HCT116 (cell line): ENCODE measurements around the gene PPFIA1. TPM values are rescaled to one million over a fixed set of nuclear protein-coding genes. Genes with fewer than 3 reads are reported as not detected.

ENCODE experiments used
- ATAC-seq: fragments of 200-7000 bp; cut with Tn5 transposase; 2 replicates; pipeline ENCODE4 v1.9.1; 2020; ENCODE audit warnings: mild to moderate bottlenecking, moderate library complexity
- BruUV-seq: library from RNA; stranded (reverse); fragments of 400-500 nt; replicated peaks from 2 replicates; lab custom pipeline; 2021; lab: Mats Ljungman, UMichigan
- CTCF ChIA-PET: fragments of 300-600 bp; sonication (Branson Sonifier 250); formaldehyde crosslinking; loops from one replicate; lab custom pipeline; 2021; ENCODE audit warnings: antibody characterized with exemption; lab: Charles Lee
- POLR2A ChIA-PET: fragments of 300-600, 350-600 bp; sonication (Branson Sonifier 250); formaldehyde crosslinking; loops from one replicate; lab custom pipeline; 2021; ENCODE audit warnings: antibody characterized with exemption; lab: Charles Lee
- RAD21 ChIA-PET, 2 experiments: fragments of 300-600 bp; sonication (Branson Sonifier 250); formaldehyde crosslinking; loops; one replicate each; lab custom pipeline; 2023; ENCODE audit warnings: low total read pairs in 2 of 2; ENCODE audit not compliant: uncharacterized antibody in 2 of 2, unreplicated experiment in 2 of 2, low non-redundant PET in 1 of 2; lab: Charles Lee
- DNase-seq: peaks from one replicate; pipeline ENCODE4 v3.0.0-alpha.2; 2010; ENCODE audit warnings: low read depth, low spot score
- H2AFZ ChIP-seq: fragments of 200-600 bp; shearing (Covaris generic), sonication (generic); 2 replicates; pipeline ENCODE4 v1.6.1; 2017; ENCODE audit warnings: low read depth, mixed run types, mixed read lengths, antibody characterized with exemption, low read length; ENCODE audit not compliant: poor library complexity, severe bottlenecking
- H3K27ac ChIP-seq: 2 replicates; pipeline ENCODE4 v1.5.1; 2012; ENCODE audit warnings: low read depth, low read length
- H3K27me3 ChIP-seq: fragments of 200-600 bp; sonication (generic); 2 replicates; pipeline ENCODE4 v1.6.1; 2016; ENCODE audit warnings: mixed run types, low read length, mixed read lengths; ENCODE audit not compliant: insufficient read depth
- H3K36me3 ChIP-seq, 2 experiments: fragments of 200-500 bp in 1 of 2; fragments of 200-600 bp in 1 of 2; sonication (Bioruptor generic) in 1 of 2; sonication (generic) in 1 of 2; 2 replicates each; pipeline versions ENCODE4 v1.5.1 to v1.6.1; 2014 to 2016; ENCODE audit warnings: low read length in 2 of 2, inconsistent platforms in 1 of 2, mixed read lengths in 1 of 2, mixed run types in 1 of 2; ENCODE audit not compliant: insufficient read depth in 2 of 2, control insufficient read depth in 1 of 2
- H3K4me1 ChIP-seq, 2 experiments: fragments of 200-600 bp in 1 of 2; sonication (generic) in 1 of 2; 2 replicates each; pipeline versions ENCODE4 v1.5.1 to v1.6.1; 2012 to 2017; ENCODE audit warnings: low read length in 2 of 2, inconsistent platforms in 1 of 2, mild to moderate bottlenecking in 1 of 2, mixed read lengths in 1 of 2, mixed run types in 1 of 2, moderate library complexity in 1 of 2; ENCODE audit not compliant: insufficient read depth in 2 of 2, control insufficient read depth in 1 of 2
- H3K4me2 ChIP-seq: fragments of 200-600 bp; sonication (generic); 2 replicates; pipeline ENCODE4 v1.6.1; 2017; ENCODE audit warnings: mixed run types, low read length, mixed read lengths
- H3K4me3 ChIP-seq, 2 experiments: fragments of 200-600 bp in 1 of 2; sonication (generic) in 1 of 2; replicated peaks in 1 of 2; 2 replicates each; pipeline ENCODE4 v1.5.1; 2011 to 2016; ENCODE audit warnings: low read length in 2 of 2, control low read depth in 1 of 2, low read depth in 1 of 2, mild to moderate bottlenecking in 1 of 2, mixed read lengths in 1 of 2, mixed run types in 1 of 2
- H3K79me2 ChIP-seq: fragments of 200-600 bp; sonication (generic); 2 replicates; pipeline ENCODE4 v1.6.1; 2017; ENCODE audit warnings: mild to moderate bottlenecking, mixed run types, low read length, moderate library complexity, mixed read lengths; ENCODE audit not compliant: insufficient read depth
- H3K9ac ChIP-seq: fragments of 200-600 bp; sonication (generic); 2 replicates; pipeline ENCODE4 v1.6.1; 2016; ENCODE audit warnings: low read length, mixed read lengths
- H3K9me2 ChIP-seq: fragments of 200-600 bp; sonication (generic), shearing (Covaris generic); 2 replicates; pipeline ENCODE4 v1.6.1; 2017; ENCODE audit warnings: mixed run types, mild to moderate bottlenecking, moderate library complexity; ENCODE audit not compliant: insufficient read depth
- H3K9me3 ChIP-seq, 2 experiments: fragments of 200-500 bp in 1 of 2; fragments of 200-600 bp in 1 of 2; sonication (Bioruptor generic) in 1 of 2; sonication (generic) in 1 of 2; 2 replicates each; pipeline ENCODE4 v1.6.1; 2014 to 2017; ENCODE audit warnings: low read length in 2 of 2, mixed read lengths in 2 of 2, inconsistent platforms in 1 of 2, low read depth in 1 of 2, mild to moderate bottlenecking in 1 of 2, mixed run types in 1 of 2, moderate library complexity in 1 of 2; ENCODE audit not compliant: control insufficient read depth in 1 of 2, insufficient read depth in 1 of 2
- H4K20me1 ChIP-seq: fragments of 200-600 bp; sonication (generic), shearing (Covaris generic); 2 replicates; pipeline ENCODE4 v1.6.1; 2017; ENCODE audit warnings: mixed run types, mild to moderate bottlenecking, moderate library complexity; ENCODE audit not compliant: insufficient read depth
- CEBPB ChIP-seq: IDR thresholded peaks from 2 replicates; pipeline ENCODE4 v1.6.1; 2012; ENCODE audit warnings: low read depth
- ELF1 ChIP-seq: IDR thresholded peaks from 2 replicates; pipeline ENCODE4 v1.6.1; 2012; ENCODE audit warnings: low read depth, borderline replicate concordance
- EZH2 ChIP-seq: fragments of 200-600 bp; sonication (generic); IDR thresholded peaks from 2 replicates; pipeline ENCODE4 v1.6.1; 2017; ENCODE audit warnings: antibody characterized with exemption, mixed run types
- MAX ChIP-seq: IDR thresholded peaks from 2 replicates; pipeline ENCODE4 v1.6.1; 2012
- POLR2AphosphoS5 ChIP-seq: IDR thresholded peaks from 2 replicates; pipeline ENCODE4 v1.6.1; 2011; ENCODE audit warnings: mild to moderate bottlenecking, low read depth, low read length, moderate library complexity
- REST ChIP-seq: IDR thresholded peaks from 2 replicates; pipeline ENCODE4 v1.6.1; 2012; ENCODE audit warnings: low read depth
- SIN3A ChIP-seq: IDR thresholded peaks from 2 replicates; pipeline ENCODE4 v1.6.1; 2012; ENCODE audit warnings: low read depth
- TCF7L2 ChIP-seq: IDR thresholded peaks from 2 replicates; pipeline ENCODE4 v1.7.0; 2011; ENCODE audit warnings: borderline replicate concordance, inconsistent platforms; ENCODE audit not compliant: insufficient read depth, insufficient read length; ENCODE audit errors: extremely low read depth
- YY1 ChIP-seq: IDR thresholded peaks from 2 replicates; pipeline ENCODE4 v1.6.1; 2011; ENCODE audit warnings: low read length, low read depth, moderate library complexity, mild to moderate bottlenecking; ENCODE audit not compliant: insufficient replicate concordance; ENCODE audit errors: extremely low read depth
- ZFX ChIP-seq: fragments of 450-650 bp; IDR thresholded peaks from 2 replicates; pipeline ENCODE4 v1.6.1; 2017
- intact Hi-C: fragments of 100-400 bp; cut with micrococcal nuclease; formaldehyde crosslinking; loops from 2 replicates; pipeline ENCODE4 v1.10.0; 2022
- total RNA-seq: library from RNA; stranded (reverse); gene quantifications from one replicate; pipeline ENCODE4 v1.2.1, GENCODE V29; 2021; ENCODE audit not compliant: unreplicated experiment

The PPFIA1 gene
- total RNA-seq, 1 experiment from 2014 or later, result 48.6 TPM

GRCh38 chr11:70265341-70265740 lies 5.1 kb upstream of the PPFIA1 start:
- ChIA-PET CTCF (no interaction called here), RAD21 (no interaction called here), POLR2A (no interaction called here)
- Histone ChIP-seq H3K27me3 (no peaks in the 10 kb centered on the region), H3K9ac (no peak overlapping the region), H3K9me2 (no peaks in the 10 kb centered on the region), H3K79me2 (no peaks in the 10 kb centered on the region), H3K4me2 (no peak overlapping the region), H3K9me3 (no peaks in the 10 kb centered on the region), H3K36me3 (no peaks in the 10 kb centered on the region), H3K27ac (no peak overlapping the region), H4K20me1 (no peaks in the 10 kb centered on the region), H3K4me1 (peaks cover 0 to 10% of the 10 kb centered on the region in 2 experiments; a peak in 3 of 4 replicates), H2AFZ (no peak overlapping the region), H3K4me3 (no peak overlapping the region)
- intact Hi-C loops, result no loop called here
- no peak for ATAC-seq
- BruUV-seq, result no TSS peak
- no peak for DNase-seq
- no peak for TF ChIP-seq TCF7L2
- TF ChIP-seq ZFX, result no peak
- no peak for TF ChIP-seq EZH2
- TF ChIP-seq ELF1, result no peak
- TF ChIP-seq YY1, result no peak
- no peak for TF ChIP-seq MAX
- TF ChIP-seq SIN3A, result no peak
- no peak for TF ChIP-seq POLR2AphosphoS5
- TF ChIP-seq CEBPB, result no peak
- TF ChIP-seq REST, result no peak
